Vagina (tissue), 2 donors: ENCODE measurements around the gene CDH1. TPM values are rescaled to one million over a fixed set of nuclear protein-coding genes. Genes with fewer than 3 reads are reported as not detected.

ENCODE experiments used
- DNase-seq, 2 donors: peaks; one replicate each; pipeline ENCODE4 v3.0.0-alpha.2; 2017; ENCODE audit errors: extremely low spot score in 2 of 2
- H3K27ac ChIP-seq: fragments of 200-600 bp; sonication (generic); one replicate; pipeline ENCODE4 v1.5.1; 2019
- H3K27me3 ChIP-seq: fragments of 200-600 bp; sonication (generic); one replicate; pipeline ENCODE4 v1.5.1; 2019
- H3K36me3 ChIP-seq, 2 donors: fragments of 200-600 bp; sonication (generic); one replicate each; pipeline ENCODE4 v1.5.1; 2017 to 2019
- H3K4me1 ChIP-seq: fragments of 200-600 bp; sonication (generic); one replicate; pipeline ENCODE4 v1.5.1; 2019
- H3K4me3 ChIP-seq, 2 donors: fragments of 200-600 bp; sonication (generic); 1 replicate in 1 of 2; 2 replicates in 1 of 2; pipeline ENCODE4 v1.5.1; 2016 to 2019
- H3K9me3 ChIP-seq: fragments of 200-600 bp; sonication (generic); one replicate; pipeline ENCODE4 v1.5.1; 2019
- CTCF ChIP-seq, 3 experiments: fragments of 450-650 bp in 2 of 3; fragments of 200-600 bp in 1 of 3; sonication (generic) in 1 of 3; IDR thresholded peaks; one replicate each; pipeline ENCODE4 v1.5.1; 2017 to 2019; ENCODE audit warnings: antibody characterized with exemption in 3 of 3, mild to moderate bottlenecking in 2 of 3, moderate library complexity in 2 of 3
- POLR2A ChIP-seq, 2 donors: fragments of 450-650 bp; IDR thresholded peaks; one replicate each; pipeline ENCODE4 v1.6.1; 2017; ENCODE audit warnings: antibody characterized with exemption in 2 of 2, mild to moderate bottlenecking in 2 of 2, moderate library complexity in 2 of 2
- POLR2AphosphoS5 ChIP-seq, 2 donors: sonication (generic); formaldehyde crosslinking; IDR thresholded peaks; one replicate each; pipeline ENCODE4 v1.9.0; 2017; ENCODE audit warnings: antibody characterized with exemption in 2 of 2, mild to moderate bottlenecking in 2 of 2, low read depth in 1 of 2; ENCODE audit not compliant: insufficient read depth in 1 of 2
- intact Hi-C: fragments of 100-400 bp; cut with DNase I; formaldehyde crosslinking; loops from one replicate; pipeline ENCODE4 v1.15.1; 2023
- total RNA-seq: library from RNA; depleted of rRNA; stranded (reverse); fragments of >200 nt; gene quantifications from one replicate; pipeline ENCODE4 v1.2.3, GENCODE V29; 2016

Gene CDH1
- total RNA-seq, 1 donor from 2014 or later, result 116 TPM

- H3K27me3 ChIP-seq, result no peaks in the 10 kb centered on the region
- H3K9me3 ChIP-seq, result no peaks in the 10 kb centered on the region
- TF ChIP-seq CTCF (IDR thresholded peaks at IDR 0.05), result no peak
- no peak for TF ChIP-seq POLR2A (IDR thresholded peaks at IDR 0.05)
- no peak for TF ChIP-seq POLR2AphosphoS5 (IDR thresholded peaks at IDR 0.05; ENCODE audit: insufficient read depth in 1 of 2, low read depth in 1 of 2)
- H3K36me3 ChIP-seq, result no peaks in the 10 kb centered on the region
- intact Hi-C loops, result loop anchor here (10.0 kb wide), 1 partner anchor 319 kb away; no protein-coding TSS in a partner anchor
- H3K4me3 ChIP-seq, result peak overlapping the region; percentile 74 to 79
- H3K27ac ChIP-seq, result peak overlapping the region; percentile 73
- H3K4me1 ChIP-seq, result peaks cover 7% of the 10 kb centered on the region
- DNase-seq, result no peak
These were observed 107.1 kb downstream of the CDH1 start for GRCh38 chr16:68844211-68844564.

- intact Hi-C loops, result loop anchor here (10.0 kb wide), 1 partner anchor 324 kb away; no protein-coding TSS in a partner anchor
These were observed 111.7 kb downstream of the CDH1 start for GRCh38 chr16:68848786-68849185.

GRCh38 chr16:68850481-68850880, 113.4 kb downstream of the CDH1 start:
- DNase-seq, result no peak
- H3K4me1 ChIP-seq, result no peaks in the 10 kb centered on the region
- H3K27me3 ChIP-seq, result no peaks in the 10 kb centered on the region
- no peak overlapping the region for H3K27ac ChIP-seq
- H3K4me3 ChIP-seq, result no peak overlapping the region
- H3K9me3 ChIP-seq, result no peaks in the 10 kb centered on the region
- H3K36me3 ChIP-seq, result no peaks in the 10 kb centered on the region
- intact Hi-C loops, result no loop called here
- TF ChIP-seq POLR2AphosphoS5 (IDR thresholded peaks at IDR 0.05; ENCODE audit: insufficient read depth in 1 of 2, low read depth in 1 of 2) (no peak), CTCF (IDR thresholded peaks at IDR 0.05) (no peak), POLR2A (IDR thresholded peaks at IDR 0.05) (no peak)

More at GRCh38 chr16:68848786-68849185, 111.7 kb downstream of the CDH1 start:
- H3K27me3 ChIP-seq, result no peaks in the 10 kb centered on the region
- no peak for DNase-seq
- no peak for TF ChIP-seq POLR2A (IDR thresholded peaks at IDR 0.05)
- no peak for TF ChIP-seq CTCF (IDR thresholded peaks at IDR 0.05)
- no peak for TF ChIP-seq POLR2AphosphoS5 (IDR thresholded peaks at IDR 0.05; ENCODE audit: insufficient read depth in 1 of 2, low read depth in 1 of 2)
- no peak overlapping the region for H3K27ac ChIP-seq
- H3K4me3 ChIP-seq, result no peak overlapping the region
- no peaks in the 10 kb centered on the region for H3K36me3 ChIP-seq
- H3K9me3 ChIP-seq, result no peaks in the 10 kb centered on the region
- peaks cover 7% of the 10 kb centered on the region for H3K4me1 ChIP-seq

- TF ChIP-seq CTCF (IDR thresholded peaks at IDR 0.05) (no peak), POLR2AphosphoS5 (IDR thresholded peaks at IDR 0.05; ENCODE audit: insufficient read depth in 1 of 2, low read depth in 1 of 2) (no peak), POLR2A (IDR thresholded peaks at IDR 0.05) (no peak)
- no peak overlapping the region for H3K27ac ChIP-seq
These were observed 114.5 kb downstream of the CDH1 start for GRCh38 chr16:68851601-68852000.

GRCh38 chr16:68857479-68857878, 120.4 kb downstream of the CDH1 start:
- no peak for TF ChIP-seq POLR2AphosphoS5 (IDR thresholded peaks at IDR 0.05; ENCODE audit: insufficient read depth in 1 of 2, low read depth in 1 of 2)
- TF ChIP-seq POLR2A (IDR thresholded peaks at IDR 0.05), result no peak
- no peak for TF ChIP-seq CTCF (IDR thresholded peaks at IDR 0.05)
- no peak for DNase-seq
- Histone ChIP-seq H3K4me3 (no peak overlapping the region), H3K4me1 (no peaks in the 10 kb centered on the region), H3K27ac (no peak overlapping the region), H3K36me3 (peaks cover 0 to 14% of the 10 kb centered on the region in 2 donors), H3K9me3 (no peaks in the 10 kb centered on the region), H3K27me3 (no peaks in the 10 kb centered on the region)
- intact Hi-C loops, result no loop called here

More at GRCh38 chr16:68851601-68852000, 114.5 kb downstream of the CDH1 start:
- H3K9me3 ChIP-seq, result no peaks in the 10 kb centered on the region
- DNase-seq, result no peak
- H3K27me3 ChIP-seq, result no peaks in the 10 kb centered on the region
- H3K4me3 ChIP-seq, result no peak overlapping the region
- intact Hi-C loops, result no loop called here
- H3K4me1 ChIP-seq, result no peaks in the 10 kb centered on the region
- no peaks in the 10 kb centered on the region for H3K36me3 ChIP-seq
